HepG2 (cell line): Measurements from ENCODE around the gene UCP3. TPM values are rescaled to one million over a fixed set of nuclear protein-coding genes. Genes with fewer than 3 reads are reported as not detected.

ENCODE experiments used
- BORCS8-MEF2B ChIP-seq: sonication (generic); formaldehyde crosslinking; IDR thresholded peaks from 2 replicates; pipeline ENCODE4 v1.8.0; 2022; ENCODE audit warnings: mild to moderate bottlenecking, missing genetic modification reagents
- DR1 ChIP-seq: sonication (generic); formaldehyde crosslinking; IDR thresholded peaks from 2 replicates; pipeline ENCODE4 v1.8.0; 2021; ENCODE audit warnings: mild to moderate bottlenecking, missing genetic modification reagents, inconsistent platforms
- FOXP4 ChIP-seq: sonication (generic); formaldehyde crosslinking; IDR thresholded peaks from 2 replicates; pipeline ENCODE4 v1.4.0; 2020; ENCODE audit warnings: missing genetic modification reagents
- HBP1 ChIP-seq: IDR thresholded peaks from 2 replicates; pipeline ENCODE4 v1.6.1; 2016; ENCODE audit warnings: low read depth, control low read depth
- HNRNPUL1 ChIP-seq: fragments of 200-400 bp; formaldehyde crosslinking; IDR thresholded peaks from 2 replicates; pipeline ENCODE4 v1.6.1; 2017; ENCODE audit warnings: low read depth, mild to moderate bottlenecking, low read length, moderate library complexity
- HOXA3 ChIP-seq: sonication (generic); formaldehyde crosslinking; IDR thresholded peaks from 2 replicates; pipeline ENCODE4 v1.5.0; 2020; ENCODE audit warnings: missing genetic modification reagents
- LCORL ChIP-seq, 2 experiments: fragments of 450-650 bp in 1 of 2; sonication (generic) in 1 of 2; formaldehyde crosslinking in 1 of 2; IDR thresholded peaks; 2 replicates each; pipeline versions ENCODE4 v1.5.0 to v1.6.1; 2017 to 2020; ENCODE audit warnings: antibody characterized with exemption in 1 of 2, missing genetic modification reagents in 1 of 2
- NCOA2 ChIP-seq: sonication (generic); formaldehyde crosslinking; IDR thresholded peaks from 2 replicates; pipeline ENCODE4 v1.8.0; 2022; ENCODE audit warnings: inconsistent platforms
- NFE2L2 ChIP-seq: fragments of 150-350 bp; IDR thresholded peaks from 2 replicates; pipeline ENCODE4 v1.6.1; 2014; ENCODE audit warnings: low read length
- NFRKB ChIP-seq: fragments of 450-650 bp; IDR thresholded peaks from 2 replicates; pipeline ENCODE4 v1.6.1; 2017
- NR3C1 ChIP-seq: sonication (generic); formaldehyde crosslinking; IDR thresholded peaks from 2 replicates; pipeline ENCODE4 v1.4.0; 2020; ENCODE audit warnings: missing genetic modification reagents
- PRPF4 ChIP-seq: fragments of 200-400 bp; formaldehyde crosslinking; IDR thresholded peaks from 2 replicates; pipeline ENCODE4 v1.6.1; 2016; ENCODE audit warnings: low read length, low read depth; ENCODE audit not compliant: poor library complexity, severe bottlenecking
- REXO4 ChIP-seq: sonication (generic); formaldehyde crosslinking; IDR thresholded peaks from 2 replicates; pipeline ENCODE4 v1.8.0; 2022; ENCODE audit warnings: missing genetic modification reagents, mild to moderate bottlenecking, borderline replicate concordance
- SMC3 ChIP-seq: IDR thresholded peaks from 2 replicates; pipeline ENCODE4 v1.6.1; 2011; ENCODE audit warnings: low read length, improper control_type of control experiment
- SOX6 ChIP-seq, 2 experiments: fragments of 450-650 bp in 1 of 2; sonication (generic) in 1 of 2; formaldehyde crosslinking in 1 of 2; IDR thresholded peaks; 2 replicates each; pipeline versions ENCODE4 v1.4.0 to v1.6.1; 2017 to 2020; ENCODE audit warnings: antibody characterized with exemption in 1 of 2, mild to moderate bottlenecking in 1 of 2, missing genetic modification reagents in 1 of 2
- TAF1 ChIP-seq: sonication (generic); formaldehyde crosslinking; IDR thresholded peaks from 2 replicates; pipeline ENCODE4 v1.4.0; 2020; ENCODE audit warnings: missing genetic modification reagents
- THAP11 ChIP-seq: IDR thresholded peaks from 2 replicates; pipeline ENCODE4 v1.6.1; 2016; ENCODE audit warnings: missing biosample characterization, missing genetic modification reagents
- ZBTB25 ChIP-seq: IDR thresholded peaks from 2 replicates; pipeline ENCODE4 v1.6.1; 2018; ENCODE audit warnings: missing genetic modification reagents
- ZFP90 ChIP-seq: sonication (generic); formaldehyde crosslinking; IDR thresholded peaks from 2 replicates; pipeline ENCODE4 v1.8.0; 2022; ENCODE audit warnings: missing genetic modification reagents, mild to moderate bottlenecking, inconsistent platforms, borderline replicate concordance
- ZFX ChIP-seq: sonication (generic); formaldehyde crosslinking; IDR thresholded peaks from 2 replicates; pipeline ENCODE4 v1.4.0; 2020; ENCODE audit warnings: mild to moderate bottlenecking, low read depth, missing genetic modification reagents, moderate library complexity
- ZNF17 ChIP-seq: sonication (generic); formaldehyde crosslinking; IDR thresholded peaks from 2 replicates; pipeline ENCODE4 v1.5.0; 2020; ENCODE audit warnings: mild to moderate bottlenecking, missing genetic modification reagents
- ZNF432 ChIP-seq: sonication (generic); formaldehyde crosslinking; IDR thresholded peaks from 2 replicates; pipeline ENCODE4 v1.5.0; 2020; ENCODE audit warnings: missing genetic modification reagents, mild to moderate bottlenecking, borderline replicate concordance
- ZSCAN20 ChIP-seq: sonication (generic); formaldehyde crosslinking; IDR thresholded peaks from 2 replicates; pipeline ENCODE4 v1.4.0; 2020; ENCODE audit warnings: missing genetic modification reagents, mild to moderate bottlenecking, borderline replicate concordance
- ZSCAN5A ChIP-seq: sonication (generic); formaldehyde crosslinking; IDR thresholded peaks from 2 replicates; pipeline ENCODE4 v1.8.0; 2022; ENCODE audit warnings: mild to moderate bottlenecking, missing genetic modification reagents, borderline replicate concordance
- polyA plus RNA-seq, 8 experiments: library from polyadenylated mRNA; depleted of rRNA in 3 of 8; stranded (reverse) in 7 of 8; unstranded in 1 of 8; fragments of >200 nt; fragmentation: Illumina TruSeq in 4 of 8; extraction: Trizol in 4 of 8; gene quantifications; 2 replicates each; pipeline versions ENCODE4 v1.2.1 to v1.2.3, GENCODE V29; 2011 to 2016; ENCODE audit warnings: low read depth in 4 of 8, missing spikeins in 1 of 8, mixed read lengths in 1 of 8; ENCODE audit not compliant: insufficient read depth in 1 of 8
- total RNA-seq, 5 experiments: library from RNA; depleted of rRNA; stranded (reverse); fragments of >200 nt; fragmentation: Illumina TruSeq; extraction: Trizol; gene quantifications; 2 replicates each; pipeline ENCODE4 v1.2.3, GENCODE V29; 2016; ENCODE audit warnings: low read depth in 1 of 5

Gene UCP3
- total and polyA plus RNA-seq, 2 of the 13 experiments (the other 11 are each of a cell fraction or from before 2014, with no cell fraction given), result 0.37 TPM; not detected in 1

- TF ChIP-seq ZSCAN20, result peak; percentile 88; the same call in 1 of the 2 replicates
- no peak for TF ChIP-seq HNRNPUL1
- no peak for TF ChIP-seq NFRKB
- TF ChIP-seq FOXP4 (CRISPR knock-in tag), result peak; percentile 72
- TF ChIP-seq ZFX (CRISPR knock-in tag), result peak; percentile 98
- 0 out of 2 replicates have a peak, but pooled peaks have one; percentile 56 for TF ChIP-seq HBP1 (CRISPR knock-in tag)
- peak; percentile 90; the same call in 1 of the 2 replicates for TF ChIP-seq REXO4
- peak; percentile 75; the same call in 1 of the 2 replicates for TF ChIP-seq ZBTB25
- no peak for TF ChIP-seq ZNF432 (CRISPR knock-in tag)
- no peak for TF ChIP-seq LCORL (IDR thresholded peaks at IDR 0.05)
- peak; percentile 88 for TF ChIP-seq LCORL (CRISPR knock-in tag; IDR thresholded peaks at IDR 0.05)
- TF ChIP-seq ZSCAN5A, result no peak; the same call in 1 of the 2 replicates
- TF ChIP-seq NR3C1, result no peak
- TF ChIP-seq THAP11 (CRISPR knock-in tag), result peak; percentile 46
- peak; percentile 95 for TF ChIP-seq BORCS8-MEF2B (CRISPR knock-in tag)
- TF ChIP-seq SMC3, result no peak
- peak; percentile 77 for TF ChIP-seq TAF1 (CRISPR knock-in tag)
- peak; percentile 95 for TF ChIP-seq HOXA3 (CRISPR knock-in tag)
- TF ChIP-seq DR1 (CRISPR knock-in tag), result peak; percentile 94
- TF ChIP-seq SOX6 (IDR thresholded peaks at IDR 0.05), result no peak
- peak; percentile 77 for TF ChIP-seq SOX6 (CRISPR knock-in tag; IDR thresholded peaks at IDR 0.05)
- TF ChIP-seq NCOA2 (CRISPR knock-in tag), result peak; percentile 54
- no peak for TF ChIP-seq PRPF4
- TF ChIP-seq ZNF17 (CRISPR knock-in tag), result peak; percentile 86; the same call in 1 of the 2 replicates
- no peak for TF ChIP-seq NFE2L2
- TF ChIP-seq ZFP90 (CRISPR knock-in tag), result peak; percentile 56
These were observed 25.7 kb downstream of the UCP3 start (continued) for GRCh38 chr11:73982990-73983740.
